Measurements from ENCODE around the gene TENM4.
"Not testable (repeated sequence)": the region's sequence is repeated elsewhere in the genome, so short reads cannot be mapped to it uniquely, and the experiment has no call there.

The TENM4 gene

GRCh38 chr11:79227308-79227707 lies 213.5 kb downstream of the TENM4 start:
- Histone ChIP-seq H3K27ac (no peak overlapping the region), H3K4me3 (no peak overlapping the region)
- TF ChIP-seq CTCF (IDR thresholded peaks at IDR 0.05) = no peak
- no peak for DNase-seq (ENCODE audit: low spot score)

GRCh38 chr11:79226126-79226525 lies 214.7 kb downstream of the TENM4 start:
- no peak for TF ChIP-seq CTCF (IDR thresholded peaks at IDR 0.05)
- Histone ChIP-seq H3K4me3 (no peak overlapping the region), H3K27ac (no peak overlapping the region)
- DNase-seq (ENCODE audit: low spot score) = no peak

GRCh38 chr11:79222163-79222562 lies 218.7 kb downstream of the TENM4 start:
- H3K4me3 ChIP-seq; H3K27ac ChIP-seq; DNase-seq (ENCODE audit: low spot score): not testable (repeated sequence)

GRCh38 chr11:79221444-79222130 lies 219.2 kb downstream of the TENM4 start:
- H3K4me3 ChIP-seq = no peak overlapping the region
- no peak for TF ChIP-seq CTCF (IDR thresholded peaks at IDR 0.05)
- no peak overlapping the region for H3K27ac ChIP-seq
- no peak for DNase-seq (ENCODE audit: low spot score)

GRCh38 chr11:79220171-79220570 lies 220.7 kb downstream of the TENM4 start:
- DNase-seq (ENCODE audit: low spot score) = no peak
- no peak for TF ChIP-seq CTCF (IDR thresholded peaks at IDR 0.05)
- no peak overlapping the region for H3K4me3 ChIP-seq
- H3K27ac ChIP-seq = no peak overlapping the region

- H3K27ac ChIP-seq = no peak overlapping the region
- no peak for DNase-seq (ENCODE audit: low spot score)
- H3K4me3 ChIP-seq = no peak overlapping the region
- TF ChIP-seq CTCF (IDR thresholded peaks at IDR 0.05) = no peak
These were observed 221.4 kb downstream of the TENM4 start for GRCh38 chr11:79219186-79220045.

GRCh38 chr11:79212741-79213190 lies 228.1 kb downstream of the TENM4 start:
- no peak overlapping the region for H3K27ac ChIP-seq
- H3K4me3 ChIP-seq = no peak overlapping the region
- no peak for DNase-seq (ENCODE audit: low spot score)
- no peak for TF ChIP-seq CTCF (IDR thresholded peaks at IDR 0.05)
